ENCODE measurements around the gene MARK2.
A peak's percentile ranks its signal among the peaks of the same experiment; 100 is the strongest.

The MARK2 gene

DNA sequence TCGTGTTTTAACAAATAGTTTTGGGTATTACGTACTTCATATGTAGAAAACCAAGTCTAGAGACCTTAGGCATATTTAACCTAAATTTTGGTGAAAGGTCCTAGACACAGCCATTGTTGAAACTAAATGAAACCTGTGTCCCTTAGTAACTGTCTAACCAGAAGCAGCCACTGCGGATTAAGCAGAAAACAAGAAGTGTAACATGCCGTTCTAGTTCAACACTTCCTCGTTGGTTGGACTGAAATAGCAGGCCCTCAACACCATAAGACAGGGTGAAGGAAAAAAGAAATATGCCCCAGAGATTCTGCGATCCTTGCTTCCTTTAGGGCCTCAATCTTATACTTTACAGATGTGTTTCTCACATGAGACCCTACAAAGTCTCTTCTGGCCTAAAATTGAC, 101.9 kb downstream of the MARK2 start:
- H3K27ac ChIP-seq: peak overlapping the region in 1 of 21 experiments; percentile 29
- no peak overlapping the region for H3K4me3 ChIP-seq

DNA sequence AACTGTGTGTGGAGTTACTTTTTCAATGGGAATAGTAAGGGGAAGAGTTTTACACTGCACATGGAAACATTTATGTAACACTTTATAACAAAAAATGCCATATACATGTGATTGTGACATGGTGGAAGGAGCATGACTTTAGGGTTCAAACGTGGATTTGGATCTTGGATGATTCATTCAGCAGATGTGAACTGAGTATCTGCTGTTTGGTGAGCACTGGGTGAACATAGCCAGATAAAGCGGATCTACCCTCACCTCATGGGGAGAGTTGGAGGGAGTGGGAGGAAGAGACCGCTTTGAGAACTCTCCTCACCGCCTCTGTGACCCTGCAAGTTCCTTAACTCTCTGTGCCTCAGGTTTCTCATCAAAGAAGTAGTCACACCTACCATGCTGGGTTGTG, 103.0 kb downstream of the MARK2 start:
- Histone ChIP-seq H3K27ac (no peak overlapping the region), H3K4me3 (no peak overlapping the region)

DNA sequence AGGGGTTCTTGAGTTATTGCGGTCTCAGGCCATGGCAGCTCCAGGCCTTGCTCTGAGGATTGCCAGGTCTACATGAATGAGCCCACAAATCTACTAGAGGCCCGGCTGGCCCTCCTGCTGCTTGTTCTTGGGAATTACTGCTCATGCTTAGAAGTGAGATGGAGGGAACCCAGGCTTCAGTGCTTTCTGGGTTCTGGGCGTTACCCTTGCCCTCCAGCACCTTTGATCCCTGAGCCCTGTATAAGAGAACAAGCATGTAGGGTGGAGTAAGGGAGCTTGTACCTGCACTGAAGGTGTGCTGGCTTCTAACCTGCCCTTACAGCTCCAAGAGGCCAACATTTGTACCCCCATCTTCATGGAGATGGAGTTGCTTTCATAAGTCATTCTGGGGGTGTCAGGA, 103.9 kb downstream of the MARK2 start:
- H3K27ac ChIP-seq: peak overlapping the region in 1 of 21 experiments; percentile 25
- H3K4me3 ChIP-seq: no peak overlapping the region

DNA sequence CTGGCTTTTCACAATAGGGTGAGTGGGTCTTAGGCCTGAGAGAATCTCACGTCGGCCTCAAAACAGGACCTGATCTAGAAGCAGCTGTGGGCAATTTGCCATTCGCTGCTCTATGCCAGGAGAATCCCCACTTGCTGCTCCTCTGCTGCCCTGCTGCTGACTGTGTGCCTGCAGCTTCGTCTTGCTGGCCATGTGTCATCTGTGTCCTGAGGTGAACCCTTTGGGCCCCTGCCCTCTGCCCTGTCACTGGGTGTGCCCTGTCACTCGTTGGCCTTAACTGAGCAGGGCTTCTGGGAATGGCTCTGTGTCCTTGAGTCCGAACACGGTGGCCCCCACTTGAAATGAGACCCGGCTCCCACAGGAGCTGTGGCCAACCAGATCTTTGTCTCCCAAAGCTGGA, 106.1 kb downstream of the MARK2 start:
- peak overlapping the region in 11 of 21 experiments; percentile 22 to 84 (median 44) for H3K27ac ChIP-seq
- H3K4me3 ChIP-seq: no peak overlapping the region

DNA sequence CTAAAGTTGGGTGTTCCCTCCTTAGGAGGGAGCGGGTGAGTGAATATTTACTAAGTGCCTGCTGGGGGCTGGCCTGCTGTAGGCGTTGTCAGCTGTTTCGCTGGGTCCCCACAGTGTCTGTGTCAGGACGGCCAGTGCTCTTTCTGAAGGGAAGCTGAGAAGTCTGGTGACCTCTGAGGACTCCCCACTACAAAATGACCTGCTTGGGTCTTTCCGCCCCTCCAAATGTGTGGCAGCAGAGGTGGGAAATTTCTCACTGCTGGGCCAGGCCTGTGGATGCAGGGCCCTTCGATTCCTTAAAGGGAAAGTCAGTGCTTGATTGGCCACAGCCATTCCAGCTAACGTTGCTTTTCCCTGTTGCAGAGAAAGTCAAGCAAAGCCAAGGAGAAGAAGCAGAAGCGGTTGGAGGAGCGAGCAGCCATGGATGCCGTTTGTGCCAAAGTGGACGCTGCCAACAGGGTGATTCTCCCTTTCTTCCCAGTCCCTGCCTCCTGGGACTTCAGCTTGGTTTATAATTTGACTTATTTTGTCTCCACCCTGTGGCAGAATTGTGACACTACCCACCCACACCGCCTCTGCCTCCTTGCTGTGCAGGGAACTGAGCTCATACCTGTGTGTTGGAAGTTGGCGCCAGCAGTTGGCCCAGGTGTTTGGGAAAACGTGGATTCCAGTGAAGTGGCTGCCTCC, 106.7 kb downstream of the MARK2 start:
- Histone ChIP-seq H3K4me3 (no peak overlapping the region), H3K27ac (peak overlapping the region in 11 of 21 experiments; percentile 22 to 84 (median 44))

DNA sequence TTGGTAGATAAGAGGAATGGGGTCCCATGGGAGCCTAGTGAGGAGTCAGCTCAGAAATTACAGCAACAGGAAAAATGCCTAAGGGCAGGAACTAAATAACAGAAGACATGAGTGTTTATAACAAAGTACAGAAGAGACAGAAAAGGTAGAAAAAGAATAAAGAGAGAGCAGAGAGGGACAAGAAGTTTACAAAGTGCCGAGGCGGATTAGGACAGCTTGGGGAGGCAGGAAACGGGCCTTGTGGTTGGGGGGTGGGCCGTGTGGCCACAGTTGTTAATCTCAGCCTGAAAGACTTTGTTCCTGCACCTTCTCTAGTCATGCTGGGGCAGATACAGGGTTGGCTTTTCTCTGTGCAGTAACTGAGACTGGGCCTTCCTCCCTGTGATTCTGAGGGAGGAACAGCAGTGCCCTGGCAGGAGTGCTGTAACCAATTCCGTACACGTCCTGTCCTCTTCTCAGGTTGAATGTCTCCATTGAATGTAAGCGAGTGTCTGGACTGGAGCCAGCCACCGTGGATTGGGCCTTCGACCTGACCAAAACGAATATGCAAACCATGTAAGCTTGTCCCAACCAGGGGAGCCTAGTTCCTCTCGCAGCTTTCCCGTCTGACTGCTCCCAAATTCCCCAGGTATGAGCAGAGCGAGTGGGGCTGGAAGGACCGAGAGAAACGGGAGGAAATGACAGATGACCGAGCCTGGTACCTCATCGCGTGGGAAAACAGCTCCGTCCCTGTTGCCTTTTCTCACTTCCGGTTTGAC, 113.0 kb downstream of the MARK2 start:
- Histone ChIP-seq H3K4me3 (no peak overlapping the region), H3K27ac (peak overlapping the region in 18 of 21 experiments; percentile 9 to 85 (median 60))

DNA sequence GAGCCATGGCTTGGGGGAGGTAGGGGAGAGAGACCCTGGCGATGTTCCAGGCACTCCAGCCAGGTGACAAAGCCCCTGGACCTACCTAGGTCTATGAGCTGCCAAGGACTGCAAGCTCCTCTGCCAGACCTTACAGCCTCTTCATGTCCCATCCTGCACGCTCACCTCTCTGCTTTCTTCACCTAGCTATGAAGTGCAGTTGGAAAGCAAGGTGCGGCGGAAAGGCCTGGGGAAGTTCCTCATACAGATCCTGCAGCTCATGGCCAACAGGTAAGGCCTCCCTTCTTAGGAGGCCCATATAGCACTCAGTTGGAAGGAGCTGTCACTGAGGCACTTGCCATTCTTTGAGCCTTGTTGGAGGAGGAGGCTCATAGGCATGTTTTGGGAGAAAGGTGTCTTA, 113.7 kb downstream of the MARK2 start:
- Histone ChIP-seq H3K4me3 (no peak overlapping the region), H3K27ac (peak overlapping the region in 15 of 21 experiments; percentile 9 to 85 (median 59))

DNA sequence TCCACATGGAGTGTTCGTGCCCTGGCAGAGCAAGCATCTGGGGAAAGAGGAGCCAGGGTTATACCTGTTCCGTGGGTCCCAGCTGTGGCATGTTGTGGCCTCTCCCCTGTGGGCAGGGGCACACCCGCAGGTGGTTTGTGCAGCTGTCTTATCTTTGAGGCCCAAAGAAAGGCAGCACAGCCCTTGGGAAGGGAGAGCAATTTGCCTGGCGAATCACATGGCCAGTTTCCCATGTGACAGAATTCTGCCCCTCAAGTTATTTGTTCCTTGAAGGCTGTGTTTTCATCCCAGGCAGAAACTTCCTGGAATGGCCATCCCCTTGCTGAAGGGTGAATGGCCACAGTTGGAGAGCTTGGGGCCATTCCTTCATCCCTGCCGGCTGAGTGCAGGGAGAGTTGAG, 119.1 kb downstream of the MARK2 start:
- Histone ChIP-seq H3K4me3 (no peak overlapping the region), H3K27ac (peak overlapping the region in 4 of 21 experiments; percentile 13 to 36 (median 28))
